GM12874 (cell line): ENCODE measurements around the gene DOP1A.
A peak's percentile ranks its signal among the peaks of the same experiment; 100 is the strongest.

Experiments used
- TF ChIP-seq, protein P1 (sequence below): IDR thresholded peaks from 2 replicates; pipeline ENCODE4 v1.5.1; 2011; ENCODE audit warnings: low read depth, mild to moderate bottlenecking, control low read depth, low read length, moderate library complexity; ENCODE audit not compliant: insufficient read depth

The DOP1A gene

DNA sequence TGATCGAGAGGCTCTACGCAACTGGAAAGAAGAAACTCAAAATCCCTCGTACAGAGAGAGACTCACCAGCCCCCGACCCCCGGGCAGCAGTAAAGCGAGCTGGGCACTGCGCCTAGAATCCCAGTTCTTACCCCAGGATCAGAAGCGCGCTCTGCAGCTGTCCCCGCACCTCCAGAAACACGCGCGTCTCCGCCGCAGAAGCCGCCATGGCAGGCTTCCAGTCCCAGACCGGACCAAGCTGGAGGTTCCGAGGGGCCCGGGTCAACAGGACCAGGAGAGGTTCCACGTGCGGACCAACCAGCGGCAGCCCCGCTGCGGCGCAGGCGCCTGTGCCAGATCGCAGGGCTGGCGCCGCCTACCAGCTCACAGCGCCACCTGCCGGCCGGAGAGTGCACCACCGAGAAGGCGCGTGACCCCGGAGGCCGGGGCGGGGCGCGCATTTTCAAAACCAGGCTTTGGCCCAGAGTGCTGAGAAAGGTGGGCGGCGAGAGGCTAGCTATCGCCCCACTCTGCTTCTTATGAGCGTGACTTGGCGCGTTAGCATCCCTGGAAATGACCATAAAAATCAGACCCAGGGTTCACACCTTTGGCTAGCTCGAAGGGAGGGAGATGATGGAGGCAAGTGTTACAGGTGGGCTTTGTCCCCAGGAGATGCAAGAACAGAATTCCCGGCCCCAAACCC lies 1.8 kb upstream of the DOP1A start, which contains the start of gene UBE3D:
Gene UBE3D, minus strand, starts transcription at position 331 of the 682 bp plus-strand sequence. Its CDS starts 123 bp downstream, at position 208.
- TF ChIP-seq, protein P1, sequence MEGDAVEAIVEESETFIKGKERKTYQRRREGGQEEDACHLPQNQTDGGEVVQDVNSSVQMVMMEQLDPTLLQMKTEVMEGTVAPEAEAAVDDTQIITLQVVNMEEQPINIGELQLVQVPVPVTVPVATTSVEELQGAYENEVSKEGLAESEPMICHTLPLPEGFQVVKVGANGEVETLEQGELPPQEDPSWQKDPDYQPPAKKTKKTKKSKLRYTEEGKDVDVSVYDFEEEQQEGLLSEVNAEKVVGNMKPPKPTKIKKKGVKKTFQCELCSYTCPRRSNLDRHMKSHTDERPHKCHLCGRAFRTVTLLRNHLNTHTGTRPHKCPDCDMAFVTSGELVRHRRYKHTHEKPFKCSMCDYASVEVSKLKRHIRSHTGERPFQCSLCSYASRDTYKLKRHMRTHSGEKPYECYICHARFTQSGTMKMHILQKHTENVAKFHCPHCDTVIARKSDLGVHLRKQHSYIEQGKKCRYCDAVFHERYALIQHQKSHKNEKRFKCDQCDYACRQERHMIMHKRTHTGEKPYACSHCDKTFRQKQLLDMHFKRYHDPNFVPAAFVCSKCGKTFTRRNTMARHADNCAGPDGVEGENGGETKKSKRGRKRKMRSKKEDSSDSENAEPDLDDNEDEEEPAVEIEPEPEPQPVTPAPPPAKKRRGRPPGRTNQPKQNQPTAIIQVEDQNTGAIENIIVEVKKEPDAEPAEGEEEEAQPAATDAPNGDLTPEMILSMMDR, result peak; percentile 97

DNA sequence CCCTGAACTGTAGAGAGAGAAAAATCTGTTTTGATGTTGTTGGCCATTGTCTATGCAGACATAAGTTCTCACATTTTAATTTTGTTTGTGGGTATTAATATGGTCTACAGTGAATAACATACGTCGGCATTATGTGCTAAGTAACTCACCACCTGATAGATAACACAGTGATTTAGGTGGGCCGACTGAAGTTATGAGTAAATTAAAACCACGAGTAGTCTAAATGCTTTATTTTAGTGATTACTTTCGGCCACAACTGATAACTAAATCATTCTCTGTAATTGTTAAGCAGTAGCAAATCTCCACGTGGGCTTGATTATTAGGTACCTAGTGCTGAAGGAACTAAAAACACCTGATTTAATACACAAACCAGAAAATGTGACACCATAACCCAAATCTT lies 1.1 kb downstream of the DOP1A start:
- TF ChIP-seq, protein P1, result no peak

DNA sequence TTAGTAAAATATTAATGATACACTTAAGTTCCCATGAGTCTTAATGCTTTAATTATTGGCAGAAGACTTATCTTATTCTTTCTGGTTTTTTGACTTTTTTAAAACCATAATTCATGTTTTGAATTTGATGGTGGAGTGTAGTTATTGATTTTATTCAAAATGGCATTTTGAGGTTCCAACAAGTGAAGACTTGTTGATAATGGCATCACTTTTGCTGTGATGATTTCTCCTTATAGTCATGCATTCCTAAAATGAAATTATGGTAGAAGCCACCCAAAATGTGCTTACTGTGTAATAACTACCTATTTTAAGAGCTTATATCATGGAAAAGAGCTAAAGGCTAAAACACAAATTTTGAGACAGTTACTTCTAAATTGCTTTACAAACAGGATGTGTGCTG lies 2.2 kb downstream of the DOP1A start:
- TF ChIP-seq, protein P1, result no peak

DNA sequence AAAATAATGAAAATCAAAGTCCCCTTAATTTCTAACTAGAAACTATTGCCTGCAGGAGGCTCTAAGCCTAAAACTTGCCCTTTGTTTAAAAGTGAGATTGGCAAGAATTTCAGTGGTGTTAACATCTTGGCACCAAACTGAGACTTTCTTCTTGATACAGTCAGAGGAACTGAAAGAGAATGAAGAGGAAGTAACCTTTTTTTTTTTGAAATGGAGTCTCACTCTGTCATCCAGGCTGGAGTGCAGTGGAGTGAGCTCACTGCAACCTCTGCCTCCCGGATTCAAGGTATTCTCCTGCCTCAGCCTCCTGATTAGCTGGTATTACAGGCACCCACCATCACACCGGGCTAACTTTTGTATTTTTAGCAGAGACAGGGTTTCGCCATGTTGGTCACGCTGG lies 3.6 kb downstream of the DOP1A start:
- TF ChIP-seq, protein P1, result no peak

DNA sequence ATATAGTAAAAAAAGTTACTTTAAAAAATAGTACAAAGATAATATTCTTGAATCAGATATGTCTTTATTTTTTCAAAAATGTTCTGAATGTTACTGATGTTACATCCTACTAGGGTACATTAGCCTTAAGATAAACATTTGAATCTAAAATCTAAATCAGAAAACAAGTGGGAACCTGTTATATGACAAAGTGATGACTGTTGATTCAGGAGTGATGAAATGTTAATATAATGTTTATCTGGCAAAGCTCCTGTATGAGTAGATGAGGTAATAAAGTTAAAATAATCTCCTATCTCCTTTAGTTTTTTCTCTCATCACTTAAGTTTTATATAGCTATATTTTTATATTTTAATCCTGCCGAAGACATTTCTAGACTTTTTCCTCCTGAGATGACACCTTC lies 4.2 kb downstream of the DOP1A start:
- TF ChIP-seq, protein P1, result no peak

DNA sequence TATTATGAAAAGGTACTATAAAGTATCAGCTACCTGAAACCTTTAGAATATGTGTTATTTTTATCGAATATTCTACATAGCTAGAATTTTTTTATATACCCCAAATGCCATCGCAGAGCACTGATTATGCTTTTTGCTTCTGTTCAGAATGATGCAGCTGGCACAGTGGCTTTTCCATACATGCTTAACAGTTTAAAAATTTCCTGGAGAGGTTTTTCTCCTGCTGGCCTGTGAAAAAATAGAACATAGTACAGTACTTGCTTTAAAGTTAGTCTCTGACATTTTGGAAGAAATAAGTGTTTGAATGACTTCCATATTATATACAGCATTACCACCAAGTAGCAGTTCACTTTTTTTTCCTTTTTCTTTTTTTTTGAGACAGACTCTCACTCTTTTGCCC lies 5.3 kb downstream of the DOP1A start:
- TF ChIP-seq, protein P1, result no peak

DNA sequence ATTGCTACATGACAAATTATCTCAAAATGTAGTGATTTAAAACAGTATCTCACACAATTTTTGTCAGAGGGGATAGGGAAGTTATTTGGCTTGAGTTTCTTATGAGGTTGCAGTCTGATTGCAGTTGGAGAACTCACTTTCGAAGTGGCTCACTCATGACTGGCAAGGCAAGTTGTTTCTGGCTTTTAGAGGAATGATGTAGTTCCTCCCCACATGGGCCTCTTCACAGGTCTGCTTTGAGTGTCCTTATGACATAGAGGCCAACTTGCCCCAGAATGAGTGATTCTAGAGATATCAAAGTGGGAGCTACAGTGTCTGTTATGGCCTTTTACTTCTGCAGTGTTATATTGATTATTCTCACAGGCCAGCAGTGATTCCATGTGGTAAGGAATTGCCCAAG lies 6.1 kb downstream of the DOP1A start:
- TF ChIP-seq, protein P1, result no peak
